ENCODE data around the gene FOXD2.

The FOXD2 gene

DNA sequence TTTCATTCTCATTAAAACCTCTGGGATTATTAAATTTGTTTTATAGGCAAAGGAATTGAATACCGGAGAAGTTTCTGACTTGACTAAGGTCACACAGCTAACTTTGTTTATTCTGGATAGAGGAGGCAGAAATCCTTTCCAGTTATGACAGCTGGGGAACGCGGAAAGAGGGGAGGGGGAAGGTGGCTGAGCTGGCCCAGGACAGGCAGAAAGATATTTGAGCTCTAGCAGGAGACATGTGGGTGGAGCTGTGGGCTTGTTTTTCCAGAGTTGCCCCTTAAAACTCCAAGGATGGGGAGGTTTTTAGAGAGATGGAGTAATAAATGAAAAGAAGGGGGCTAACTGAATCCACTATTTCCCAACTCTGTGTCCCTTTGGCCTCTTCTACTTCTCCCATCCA lies 27.8 kb downstream of the FOXD2 start:
- no peak for DNase-seq (ENCODE audit: low read depth)

DNA sequence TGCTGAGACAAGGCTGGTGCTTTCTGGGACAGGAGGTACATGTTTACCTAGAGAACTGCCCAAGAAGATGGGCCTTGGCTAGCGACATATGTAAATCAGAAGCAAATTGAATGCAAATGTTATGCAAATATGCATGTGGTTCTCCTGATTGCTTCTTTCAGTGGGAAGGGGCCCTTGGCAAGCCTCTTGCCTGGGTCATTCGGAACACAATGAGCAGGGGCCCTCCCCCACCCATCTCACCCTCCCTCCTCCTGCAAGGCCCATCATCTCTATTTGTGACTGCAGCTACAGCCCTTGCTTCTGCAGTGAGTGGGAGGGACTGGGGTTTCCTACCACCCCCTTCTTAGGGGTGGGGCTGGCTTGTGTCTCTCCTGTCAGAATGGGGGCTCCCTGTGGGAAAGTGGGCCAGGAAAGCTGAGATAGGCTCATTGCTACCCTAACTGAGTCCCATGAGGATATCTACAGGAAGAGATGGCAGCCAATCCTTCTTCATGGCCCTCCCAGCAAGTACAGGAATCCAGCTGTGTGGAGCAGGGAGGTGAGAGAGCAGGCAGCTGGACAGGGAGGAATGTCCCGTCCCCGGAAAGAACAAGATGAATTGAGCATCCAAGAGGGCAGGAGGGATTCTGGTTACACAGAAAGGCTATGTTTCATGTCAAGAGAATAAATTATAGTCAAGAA lies 31.0 kb downstream of the FOXD2 start:
- no peak for DNase-seq (ENCODE audit: low read depth)

DNA sequence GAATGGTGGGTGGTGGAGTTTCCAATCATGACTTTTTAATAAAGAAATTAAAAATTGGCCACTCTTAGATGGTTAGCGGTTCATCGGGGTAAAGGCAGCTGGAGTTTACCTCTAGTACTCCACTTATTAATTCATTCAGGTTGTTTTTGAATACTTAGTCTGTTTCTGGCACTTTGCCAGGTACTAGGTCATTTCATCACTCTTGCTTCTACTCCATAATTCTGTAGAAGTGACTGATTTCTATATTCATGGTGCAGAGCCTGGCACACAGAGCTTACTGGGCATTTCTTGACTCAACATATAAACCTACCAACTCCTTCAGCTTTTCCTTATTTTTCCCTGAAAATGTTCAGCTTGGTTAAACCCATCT lies 31.5 kb downstream of the FOXD2 start:
- DNase-seq (ENCODE audit: low read depth), result no peak

DNA sequence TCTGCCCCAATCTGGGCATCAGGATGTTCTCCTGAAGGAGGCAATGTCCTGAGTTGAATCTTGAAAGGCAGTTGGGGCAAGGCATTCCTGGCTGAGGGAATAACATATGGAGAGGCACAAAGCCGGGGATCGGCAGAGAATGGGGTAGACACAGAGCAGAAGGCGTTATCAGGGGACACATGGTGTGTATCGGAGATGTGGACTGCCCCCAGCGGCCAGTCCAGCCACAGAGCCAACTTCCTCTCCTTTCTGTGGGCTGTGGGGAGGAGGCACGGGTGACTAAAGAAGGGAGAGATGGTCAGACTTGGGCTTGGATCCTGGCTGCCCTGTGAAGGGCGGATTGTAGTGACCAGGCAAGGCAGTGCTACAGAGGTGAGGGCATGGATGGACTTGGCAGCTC lies 32.1 kb downstream of the FOXD2 start:
- no peak for DNase-seq (ENCODE audit: low read depth)

DNA sequence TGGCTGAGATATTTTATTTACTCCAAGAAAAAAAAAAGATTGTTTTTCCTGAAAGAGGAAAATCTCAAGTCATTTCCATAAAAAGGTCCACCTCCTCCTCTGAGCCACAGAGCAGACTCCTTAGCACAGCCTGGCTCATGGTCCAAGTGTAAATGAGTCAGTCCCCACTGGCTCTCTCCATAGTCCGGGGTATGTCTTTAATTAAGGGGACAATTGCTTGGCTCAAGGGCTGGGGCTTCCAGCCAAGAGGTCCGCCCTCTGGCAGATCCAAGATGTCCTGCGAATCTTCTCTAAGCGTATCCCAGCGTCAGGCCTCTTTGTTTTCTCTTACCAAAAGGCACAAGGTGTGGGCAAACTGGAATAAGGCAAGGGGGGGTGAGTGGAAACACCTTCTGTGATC lies 33.3 kb downstream of the FOXD2 start:
- DNase-seq (ENCODE audit: low read depth), result no peak

DNA sequence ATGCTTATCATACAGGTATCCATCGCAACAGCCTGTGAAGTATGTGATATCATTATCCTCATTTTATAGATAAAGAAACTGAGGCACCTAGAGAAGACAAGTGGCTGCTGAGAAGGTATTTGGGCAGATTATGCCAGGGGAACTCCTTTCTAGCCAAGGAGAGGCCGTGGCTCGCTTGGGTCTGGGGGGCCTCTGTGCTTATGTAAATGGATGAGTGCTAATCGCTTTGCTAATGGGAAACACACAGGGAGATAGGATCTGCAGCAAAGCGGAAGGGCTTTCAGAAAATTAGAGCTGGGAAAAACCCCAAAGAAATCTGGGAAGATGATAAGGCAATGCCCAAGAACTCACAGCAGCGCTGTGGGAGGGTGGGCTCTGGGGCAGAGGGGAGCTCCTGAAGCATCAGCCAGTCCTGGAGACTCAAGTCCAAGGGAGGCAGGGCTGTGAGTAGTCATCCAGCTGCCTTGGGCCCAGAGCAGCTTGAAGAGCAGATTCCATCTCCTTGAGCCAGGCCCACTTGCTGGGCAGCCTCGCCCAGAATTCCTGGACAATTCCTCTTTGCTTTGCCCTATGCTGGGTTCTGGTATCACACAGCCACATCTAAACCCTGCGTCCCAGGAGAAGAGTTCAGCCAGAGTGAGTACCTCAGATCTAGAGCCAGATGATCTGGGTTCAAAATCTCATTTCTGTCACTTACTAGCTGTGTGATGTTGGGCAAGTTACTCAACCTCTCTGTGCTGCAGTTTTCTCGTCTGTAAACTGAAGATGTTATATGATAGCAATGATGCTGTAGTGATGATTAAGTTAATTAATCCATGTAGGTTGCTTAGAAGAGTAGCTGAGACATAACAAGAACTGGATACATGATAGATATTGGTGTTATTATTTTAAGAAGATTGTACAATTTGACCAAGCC lies 36.7 kb downstream of the FOXD2 start:
- no peak for DNase-seq (ENCODE audit: low read depth)

DNA sequence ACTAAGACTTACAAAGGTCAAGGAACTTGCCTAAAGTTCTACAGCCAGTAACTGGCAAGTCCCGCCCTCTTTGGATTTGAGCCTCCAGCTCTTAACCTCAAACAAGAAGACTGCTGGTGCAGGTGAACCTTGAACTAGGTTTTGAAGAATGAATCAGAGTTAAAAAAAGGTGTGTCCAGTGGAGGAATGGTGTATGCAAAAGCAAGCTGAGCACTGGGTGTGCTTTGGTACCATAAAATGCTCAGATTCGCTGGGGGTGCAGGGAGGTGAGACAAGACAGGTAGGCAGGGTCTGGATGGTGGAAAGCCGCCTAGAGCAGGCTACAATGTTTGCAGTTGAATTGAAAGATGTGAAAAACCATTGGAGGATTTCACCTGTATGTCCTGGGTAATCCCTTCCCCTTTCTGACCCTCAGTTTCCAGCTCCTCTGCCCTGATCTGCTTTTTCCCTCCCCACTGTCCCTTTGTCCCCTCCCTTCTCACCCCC lies 39.8 kb downstream of the FOXD2 start:
- no peak for DNase-seq (ENCODE audit: low read depth)

DNA sequence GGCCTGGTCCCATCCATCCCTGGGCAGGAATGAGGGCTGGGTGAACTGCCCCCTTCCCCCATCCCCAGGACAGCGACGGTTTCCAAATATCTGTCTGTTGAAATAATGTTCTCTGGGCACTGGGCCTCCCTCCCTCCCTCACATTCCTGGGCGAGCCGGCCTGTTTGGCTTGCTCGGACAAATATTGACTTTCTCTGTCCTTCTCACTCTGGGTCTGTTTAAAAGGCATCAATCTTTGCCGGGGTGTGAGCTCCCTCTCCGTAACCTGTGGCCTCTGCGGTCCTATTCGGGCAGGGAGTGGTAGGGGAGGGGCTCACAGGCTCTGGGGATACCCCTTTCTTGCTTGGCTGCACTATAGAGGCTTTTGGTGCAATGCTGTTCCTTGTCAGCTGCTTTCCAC lies 40.2 kb downstream of the FOXD2 start:
- DNase-seq (ENCODE audit: low read depth), result no peak

DNA sequence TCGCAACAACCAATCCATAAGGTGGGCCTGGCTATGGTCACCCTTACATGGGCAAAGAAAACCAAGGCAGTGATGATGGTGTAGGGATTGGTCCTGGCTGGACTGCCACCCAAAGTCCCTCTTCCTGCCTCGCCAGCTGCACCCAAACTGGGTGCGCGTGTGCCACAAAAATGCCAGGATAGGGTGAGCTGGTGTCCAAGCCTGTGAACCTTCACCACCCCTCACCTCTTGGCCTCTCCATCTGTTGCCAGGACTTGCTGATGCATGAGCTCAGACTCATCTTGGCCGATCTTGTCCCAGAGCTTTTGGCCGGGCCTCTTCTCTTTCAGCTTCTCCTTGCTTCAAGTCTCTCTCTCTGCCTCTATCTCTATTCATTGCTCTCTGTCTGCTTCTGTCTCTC lies 41.8 kb downstream of the FOXD2 start:
- DNase-seq (ENCODE audit: low read depth), result no peak

DNA sequence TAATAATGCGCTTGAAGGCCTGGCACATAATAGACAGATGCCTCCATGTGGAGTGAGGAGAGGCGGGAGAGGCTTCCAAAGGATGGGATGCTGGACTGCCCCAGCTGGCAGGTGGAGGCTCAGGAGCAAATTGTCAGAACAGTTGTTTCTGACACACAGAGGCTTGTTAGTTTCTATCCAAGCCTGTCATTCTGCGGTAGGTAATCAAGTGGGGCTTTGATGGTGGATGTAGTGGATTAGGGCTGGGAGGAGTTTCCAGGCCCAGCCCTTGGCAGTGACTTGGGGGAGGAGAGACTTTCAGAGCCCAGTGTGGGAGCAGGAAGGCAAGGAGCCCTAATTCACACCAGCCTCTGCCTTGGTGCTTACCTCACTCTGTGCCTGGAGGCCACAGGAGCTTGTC lies 44.1 kb downstream of the FOXD2 start:
- no peak for DNase-seq (ENCODE audit: low read depth)

DNA sequence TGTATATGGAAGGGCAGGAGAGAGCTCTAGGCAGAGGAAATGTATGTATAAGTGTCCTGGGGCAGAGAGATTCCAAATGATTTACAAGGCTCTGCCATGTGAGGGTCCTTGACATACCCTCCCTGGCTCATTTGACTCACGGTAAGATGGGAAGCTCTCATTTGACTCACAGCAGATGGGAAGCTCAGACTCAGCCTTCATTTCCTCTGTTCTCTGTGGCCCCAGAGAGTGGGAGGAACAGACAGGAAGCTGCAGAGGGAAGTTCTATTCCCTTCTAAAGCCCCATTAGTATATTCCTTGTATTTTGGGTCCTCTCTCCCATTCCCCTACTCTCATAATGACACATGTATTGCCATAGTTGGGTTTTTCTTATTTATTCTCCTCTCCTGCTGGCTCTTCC lies 44.9 kb downstream of the FOXD2 start:
- no peak for DNase-seq (ENCODE audit: low read depth)

DNA sequence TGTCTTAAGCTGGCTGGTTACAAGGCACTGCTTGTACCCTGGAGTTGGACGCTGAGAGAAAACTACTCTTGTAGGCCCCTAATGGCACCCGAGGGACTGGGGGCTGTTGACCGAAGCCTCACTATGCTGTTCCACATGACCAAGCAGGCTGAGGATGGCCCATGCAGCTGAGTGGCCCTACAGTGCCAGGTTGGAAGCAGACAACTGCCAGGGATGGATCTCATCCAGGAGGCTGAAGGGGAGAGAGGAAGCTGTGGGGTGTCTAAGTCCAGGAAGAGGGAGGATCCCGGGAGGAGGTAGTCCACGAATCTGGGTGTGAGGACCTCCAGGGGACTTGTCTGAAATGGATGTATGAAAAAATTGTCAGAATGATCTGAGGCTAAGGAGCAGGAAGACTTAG lies 45.8 kb downstream of the FOXD2 start:
- no peak for DNase-seq (ENCODE audit: low read depth)

DNA sequence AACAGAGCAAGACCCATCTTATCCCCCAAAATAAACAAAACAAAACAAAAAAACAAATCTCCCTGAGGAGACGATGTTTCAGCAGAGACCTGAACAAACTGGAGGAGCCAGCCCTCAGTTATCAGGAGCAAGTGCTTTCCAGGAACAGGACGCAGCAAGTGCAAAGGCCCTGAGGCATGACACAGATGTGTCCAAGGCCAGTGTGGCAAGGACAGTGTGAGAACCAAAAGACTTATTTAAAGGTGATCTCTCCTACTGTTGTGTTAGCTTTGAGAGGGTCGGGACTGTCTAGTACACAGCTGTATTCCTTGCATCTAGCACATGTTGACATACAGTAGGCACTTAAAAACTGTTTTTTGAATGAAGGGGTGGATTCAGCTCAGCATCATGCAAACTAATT lies 48.0 kb downstream of the FOXD2 start:
- no peak for DNase-seq (ENCODE audit: low read depth)

DNA sequence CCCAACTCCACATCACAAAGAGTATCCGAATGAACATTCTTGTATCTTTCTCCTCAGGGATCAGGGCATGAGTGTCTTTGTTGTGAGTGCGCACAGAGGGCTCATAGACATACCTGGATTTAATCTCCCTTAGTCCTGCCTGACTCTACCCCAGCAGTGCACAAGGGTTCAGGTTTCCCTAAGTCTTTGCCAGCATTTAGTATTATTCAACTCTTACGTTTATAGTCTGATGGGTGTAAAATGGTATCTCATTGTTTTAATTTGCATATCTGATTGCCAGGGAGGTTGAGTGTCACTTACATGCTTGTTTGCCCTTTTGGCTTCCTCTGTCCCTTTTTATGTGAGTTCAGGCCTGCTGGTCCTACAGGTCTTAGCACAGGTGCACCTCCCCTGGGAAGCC lies 49.5 kb downstream of the FOXD2 start:
- DNase-seq (ENCODE audit: low read depth), result no peak

DNA sequence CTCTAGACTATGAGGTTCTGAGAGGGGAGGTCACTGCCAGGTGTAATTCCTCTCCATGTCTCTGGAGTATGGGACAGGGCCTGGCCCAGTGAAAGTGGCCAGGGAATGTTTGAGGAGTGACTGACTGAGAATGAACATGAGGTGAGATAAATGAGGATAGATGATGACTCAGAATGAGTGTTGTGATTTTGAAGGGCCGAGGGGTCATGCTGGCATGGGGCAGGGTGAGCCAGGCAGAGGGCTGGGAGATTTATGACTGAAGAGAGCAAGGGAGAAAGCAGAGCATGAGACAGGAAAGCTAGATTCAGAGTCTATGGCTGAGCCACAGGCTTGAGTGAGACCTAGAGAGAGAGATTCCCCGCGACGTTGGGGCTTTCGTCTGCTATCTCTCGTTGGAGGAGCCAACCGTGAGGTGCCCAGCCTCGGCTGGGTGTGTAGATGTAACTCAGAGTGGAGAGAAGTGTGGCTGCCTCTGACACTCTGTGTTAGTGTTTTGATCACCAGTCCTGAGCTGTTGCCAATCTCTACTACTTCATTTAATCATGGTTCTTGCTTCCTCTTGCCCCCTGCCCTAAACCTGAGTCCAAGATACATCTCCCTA lies 50.1 kb downstream of the FOXD2 start:
- DNase-seq (ENCODE audit: low read depth), result no peak
